ENCODE data around the gene CCR9.

Gene CCR9

DNA sequence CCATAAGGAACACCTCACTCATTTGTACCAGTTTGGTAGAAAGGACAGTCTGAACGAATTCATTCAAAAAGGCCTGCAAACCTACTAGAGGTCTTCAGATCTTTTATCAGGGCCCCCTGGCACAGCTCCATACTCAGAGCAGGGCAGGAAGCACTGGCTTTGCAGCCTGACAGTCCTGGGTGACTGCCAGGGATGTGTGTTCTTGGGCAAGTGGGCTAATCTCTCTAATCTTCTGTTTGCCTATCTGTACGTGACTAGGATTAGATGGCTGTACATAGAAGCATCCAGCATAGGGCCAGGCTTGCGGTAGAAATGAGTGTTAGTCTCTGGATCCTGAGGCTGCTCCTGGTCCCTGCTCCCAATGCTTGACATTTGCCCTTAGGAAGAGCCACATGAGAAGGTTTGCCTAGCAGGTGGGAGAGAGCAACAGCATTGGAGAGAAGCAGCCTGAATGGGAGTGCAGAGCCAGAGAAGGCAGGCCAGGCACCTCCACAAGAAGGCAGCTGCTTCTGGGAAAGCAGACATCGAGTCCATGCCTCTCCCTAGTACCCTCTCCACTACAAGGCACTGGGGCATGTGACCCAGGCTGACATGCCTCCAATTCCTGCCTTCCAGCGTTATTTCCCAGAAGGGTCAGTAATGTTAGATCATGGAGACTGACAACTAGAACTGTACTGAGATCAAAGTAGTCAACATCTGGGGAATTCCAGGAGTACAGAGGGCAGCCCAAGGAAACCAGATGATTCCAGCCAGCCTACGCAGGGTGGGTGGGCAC is 55.9 kb downstream of the CCR9 start:
- H3K4me3 ChIP-seq (ENCODE audit: low read depth, low read length), result no peak overlapping the region
- DNase-seq (ENCODE audit: low read depth), result no peak
- no peak for TF ChIP-seq MYC (IDR thresholded peaks at IDR 0.05; ENCODE audit: low read depth, low read length)

DNA sequence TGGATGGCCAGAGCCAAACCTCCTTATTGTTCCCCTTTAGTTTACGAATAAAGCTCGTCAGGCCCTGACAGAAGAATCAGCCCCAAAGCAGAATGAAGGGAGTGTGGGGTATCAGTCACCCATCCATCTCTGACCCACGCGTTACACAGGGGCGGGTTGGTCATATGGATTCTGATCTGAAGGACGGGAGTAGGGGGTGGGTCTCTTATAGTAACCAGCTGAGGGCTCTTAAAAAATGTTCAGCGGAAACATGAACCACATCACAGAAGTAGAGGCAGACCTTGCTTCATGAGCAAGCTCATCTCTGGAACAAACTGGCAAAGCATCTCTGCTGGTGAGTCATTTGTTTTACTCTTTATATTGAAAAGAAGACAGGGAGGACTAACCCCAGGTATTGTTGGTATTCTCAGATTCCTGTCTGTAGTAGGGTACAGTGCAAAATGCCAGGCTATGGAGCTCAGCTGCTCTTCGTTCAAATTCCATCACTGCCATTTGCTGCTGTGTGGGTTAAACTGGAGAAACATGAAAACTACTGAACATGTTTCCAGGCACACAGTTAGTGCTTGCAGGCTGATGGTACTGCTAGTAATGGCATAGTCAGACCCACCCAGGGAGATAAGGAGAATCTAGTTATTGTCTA is 57.0 kb downstream of the CCR9 start, which contains the start of gene CXCR6:
Gene CXCR6, plus strand, starts transcription at position 258 of the 640 bp plus-strand sequence. CDS start 3,018 bp downstream, outside the sequence.
- TF ChIP-seq POLR2A (IDR thresholded peaks at IDR 0.05; ENCODE audit: extremely low read depth, insufficient read length), result no peak
- no peak for TF ChIP-seq CTCF (IDR thresholded peaks at IDR 0.05; ENCODE audit: low read depth, low read length)
- no peak for TF ChIP-seq MYC (IDR thresholded peaks at IDR 0.05; ENCODE audit: low read depth, low read length)
- TF ChIP-seq MAX (IDR thresholded peaks at IDR 0.05; ENCODE audit: low read depth, low read length), result no peak
- no peak within 1 kb of the TSS for H3K4me3 ChIP-seq (ENCODE audit: low read depth, low read length)
- no peak for DNase-seq (ENCODE audit: low read depth)

GRCh38 chr3:45944830-45945620 is 58.7 kb downstream of the CCR9 start:
- DNase-seq (ENCODE audit: low read depth), result no peak
- no peak overlapping the region for H3K4me3 ChIP-seq (ENCODE audit: low read depth, low read length)
- TF ChIP-seq POLR2A (IDR thresholded peaks at IDR 0.05; ENCODE audit: extremely low read depth, insufficient read length) (no peak), CTCF (IDR thresholded peaks at IDR 0.05; ENCODE audit: low read depth, low read length) (no peak), MYC (IDR thresholded peaks at IDR 0.05; ENCODE audit: low read depth, low read length) (no peak), MAX (IDR thresholded peaks at IDR 0.05; ENCODE audit: low read depth, low read length) (no peak)

DNA sequence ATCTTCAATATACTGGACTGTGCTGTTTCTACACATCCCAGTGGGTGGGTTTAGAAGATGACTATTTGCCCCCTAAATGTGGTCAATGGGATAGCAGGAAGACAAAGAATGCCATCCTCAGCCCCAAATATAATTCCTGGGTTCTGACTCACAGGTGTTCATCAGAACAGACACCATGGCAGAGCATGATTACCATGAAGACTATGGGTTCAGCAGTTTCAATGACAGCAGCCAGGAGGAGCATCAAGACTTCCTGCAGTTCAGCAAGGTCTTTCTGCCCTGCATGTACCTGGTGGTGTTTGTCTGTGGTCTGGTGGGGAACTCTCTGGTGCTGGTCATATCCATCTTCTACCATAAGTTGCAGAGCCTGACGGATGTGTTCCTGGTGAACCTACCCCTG is 60.0 kb downstream of the CCR9 start:
- TF ChIP-seq CTCF (IDR thresholded peaks at IDR 0.05; ENCODE audit: low read depth, low read length), result no peak
- no peak for TF ChIP-seq MYC (IDR thresholded peaks at IDR 0.05; ENCODE audit: low read depth, low read length)
- TF ChIP-seq MAX (IDR thresholded peaks at IDR 0.05; ENCODE audit: low read depth, low read length), result no peak
- TF ChIP-seq POLR2A (IDR thresholded peaks at IDR 0.05; ENCODE audit: extremely low read depth, insufficient read length), result no peak
- no peak overlapping the region for H3K4me3 ChIP-seq (ENCODE audit: low read depth, low read length)
- no peak for DNase-seq (ENCODE audit: low read depth)

GRCh38 chr3:45946875-45947274 is 60.5 kb downstream of the CCR9 start:
- no peak overlapping the region for H3K4me3 ChIP-seq (ENCODE audit: low read depth, low read length)
- no peak for DNase-seq (ENCODE audit: low read depth)
- TF ChIP-seq POLR2A (IDR thresholded peaks at IDR 0.05; ENCODE audit: extremely low read depth, insufficient read length) (no peak), CTCF (IDR thresholded peaks at IDR 0.05; ENCODE audit: low read depth, low read length) (no peak), MYC (IDR thresholded peaks at IDR 0.05; ENCODE audit: low read depth, low read length) (no peak), MAX (IDR thresholded peaks at IDR 0.05; ENCODE audit: low read depth, low read length) (no peak)

DNA sequence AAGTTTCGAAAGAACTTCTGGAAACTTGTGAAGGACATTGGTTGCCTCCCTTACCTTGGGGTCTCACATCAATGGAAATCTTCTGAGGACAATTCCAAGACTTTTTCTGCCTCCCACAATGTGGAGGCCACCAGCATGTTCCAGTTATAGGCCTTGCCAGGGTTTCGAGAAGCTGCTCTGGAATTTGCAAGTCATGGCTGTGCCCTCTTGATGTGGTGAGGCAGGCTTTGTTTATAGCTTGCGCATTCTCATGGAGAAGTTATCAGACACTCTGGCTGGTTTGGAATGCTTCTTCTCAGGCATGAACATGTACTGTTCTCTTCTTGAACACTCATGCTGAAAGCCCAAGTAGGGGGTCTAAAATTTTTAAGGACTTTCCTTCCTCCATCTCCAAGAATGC is 61.0 kb downstream of the CCR9 start:
- no peak overlapping the region for H3K4me3 ChIP-seq (ENCODE audit: low read depth, low read length)
- DNase-seq (ENCODE audit: low read depth), result no peak
- no peak for TF ChIP-seq MYC (IDR thresholded peaks at IDR 0.05; ENCODE audit: low read depth, low read length)
- TF ChIP-seq MAX (IDR thresholded peaks at IDR 0.05; ENCODE audit: low read depth, low read length), result no peak
- no peak for TF ChIP-seq POLR2A (IDR thresholded peaks at IDR 0.05; ENCODE audit: extremely low read depth, insufficient read length)
- TF ChIP-seq CTCF (IDR thresholded peaks at IDR 0.05; ENCODE audit: low read depth, low read length), result no peak
